ENCODE measurements around the gene TMEM39A.
A peak's percentile ranks its signal among the peaks of the same experiment; 100 is the strongest.

Gene TMEM39A

GRCh38 chr3:119444590-119444989, 18.8 kb downstream of the TMEM39A start:
- no peak for DNase-seq

- no peak for DNase-seq
Measured at GRCh38 chr3:119443179-119443578, 20.2 kb downstream of the TMEM39A start.

GRCh38 chr3:119437691-119438258, 25.6 kb downstream of the TMEM39A start:
- no peak for DNase-seq

DNA sequence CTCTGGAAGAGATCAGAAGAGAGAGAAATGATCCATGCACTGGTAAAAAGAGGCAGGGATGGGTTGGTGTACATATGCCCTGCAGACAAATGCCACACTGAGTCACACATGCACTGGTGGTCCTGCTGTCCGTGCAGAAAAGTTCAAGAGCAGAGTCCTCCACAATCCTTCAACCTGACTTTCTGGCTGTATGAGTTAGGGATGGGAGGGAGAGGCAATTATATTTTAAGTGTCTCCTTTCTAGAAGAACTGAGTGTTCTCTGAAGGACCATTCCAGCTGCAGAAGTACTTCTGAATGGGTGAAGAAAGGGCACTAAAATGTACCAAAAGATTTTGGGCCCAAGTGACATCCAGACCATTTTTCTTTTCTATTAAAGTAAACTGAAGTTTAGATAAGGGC, 26.4 kb downstream of the TMEM39A start:
- DNase-seq = no peak

GRCh38 chr3:119434703-119435102, 28.7 kb downstream of the TMEM39A start:
- DNase-seq = no peak

DNA sequence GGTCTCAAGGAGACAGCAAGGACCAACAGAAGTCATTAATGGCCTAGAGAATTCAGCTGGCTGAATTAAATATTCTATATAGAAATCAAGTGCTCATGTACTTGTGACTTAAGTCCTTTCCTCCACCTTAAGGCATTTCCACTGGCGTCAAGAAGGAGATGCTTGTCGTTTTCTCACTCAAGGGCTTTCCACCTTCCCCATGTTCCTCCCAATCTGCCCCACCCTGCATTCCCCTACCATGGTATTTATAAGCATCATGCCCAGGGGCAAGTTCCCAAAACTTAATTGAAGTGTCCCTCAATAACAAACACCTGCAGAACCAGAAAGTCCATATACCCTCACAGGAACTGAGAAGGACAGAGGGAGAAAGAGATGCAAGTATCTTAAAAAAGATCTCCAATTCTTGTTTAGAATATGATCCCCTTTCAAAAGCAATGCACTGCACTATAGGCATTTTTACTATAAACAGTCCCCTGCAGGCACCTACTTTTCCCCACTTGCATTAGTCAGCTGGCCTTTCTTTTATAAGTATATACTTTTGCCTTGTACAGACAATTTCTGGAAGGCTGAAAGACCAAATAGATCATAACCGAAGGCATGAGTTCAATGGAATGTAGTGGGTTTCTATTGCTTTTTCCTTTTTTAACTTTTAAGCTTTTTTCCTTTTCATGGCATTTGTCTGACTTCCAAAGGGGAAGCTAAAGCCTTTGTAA, 29.6 kb downstream of the TMEM39A start:
- no peak for DNase-seq

DNA sequence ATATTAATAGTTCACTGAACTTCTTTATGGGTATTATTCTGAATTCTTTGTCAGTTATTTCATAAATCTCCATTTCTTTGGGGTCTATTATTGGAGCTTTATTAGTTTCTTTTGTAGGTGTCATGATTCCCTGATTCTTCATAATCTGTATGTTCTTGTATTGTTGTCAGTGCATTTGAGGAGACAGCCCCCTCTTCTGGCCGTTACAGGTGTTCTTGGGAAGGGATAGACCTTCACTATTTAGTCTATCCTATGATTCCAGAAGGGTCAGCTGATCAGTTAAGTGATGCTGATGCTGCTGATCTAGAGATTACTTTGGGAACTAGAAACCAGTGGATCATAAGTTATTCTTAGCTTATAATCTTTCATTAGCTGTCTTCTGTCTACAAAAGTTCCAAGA, 34.9 kb downstream of the TMEM39A start:
- no peak for DNase-seq

DNA sequence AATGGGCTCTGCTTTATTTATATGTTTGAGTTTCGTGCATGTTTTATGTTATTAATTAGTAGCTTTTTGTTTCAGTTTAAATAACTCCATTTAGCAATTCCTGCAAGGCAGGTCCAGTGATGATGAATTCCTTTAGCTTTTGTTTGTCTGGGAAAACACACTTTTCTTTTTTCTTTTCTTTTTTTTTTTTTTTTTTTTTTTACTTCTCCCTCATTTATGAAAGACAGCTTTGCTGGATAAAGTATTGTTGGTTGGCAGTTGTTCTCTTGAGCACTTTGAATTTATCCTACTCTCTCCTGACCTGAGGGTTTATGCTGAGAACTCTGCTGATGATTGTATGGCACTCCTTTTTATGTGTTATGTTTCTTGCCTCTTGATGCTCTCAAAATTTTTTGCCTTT, 35.7 kb downstream of the TMEM39A start:
- DNase-seq = no peak

- peak in 1 of 2 experiments; percentile 7 for DNase-seq
Measured at GRCh38 chr3:119420196-119420595, 43.2 kb downstream of the TMEM39A start.

- no peak for DNase-seq
Measured at GRCh38 chr3:119418641-119419040, 44.8 kb downstream of the TMEM39A start.

DNA sequence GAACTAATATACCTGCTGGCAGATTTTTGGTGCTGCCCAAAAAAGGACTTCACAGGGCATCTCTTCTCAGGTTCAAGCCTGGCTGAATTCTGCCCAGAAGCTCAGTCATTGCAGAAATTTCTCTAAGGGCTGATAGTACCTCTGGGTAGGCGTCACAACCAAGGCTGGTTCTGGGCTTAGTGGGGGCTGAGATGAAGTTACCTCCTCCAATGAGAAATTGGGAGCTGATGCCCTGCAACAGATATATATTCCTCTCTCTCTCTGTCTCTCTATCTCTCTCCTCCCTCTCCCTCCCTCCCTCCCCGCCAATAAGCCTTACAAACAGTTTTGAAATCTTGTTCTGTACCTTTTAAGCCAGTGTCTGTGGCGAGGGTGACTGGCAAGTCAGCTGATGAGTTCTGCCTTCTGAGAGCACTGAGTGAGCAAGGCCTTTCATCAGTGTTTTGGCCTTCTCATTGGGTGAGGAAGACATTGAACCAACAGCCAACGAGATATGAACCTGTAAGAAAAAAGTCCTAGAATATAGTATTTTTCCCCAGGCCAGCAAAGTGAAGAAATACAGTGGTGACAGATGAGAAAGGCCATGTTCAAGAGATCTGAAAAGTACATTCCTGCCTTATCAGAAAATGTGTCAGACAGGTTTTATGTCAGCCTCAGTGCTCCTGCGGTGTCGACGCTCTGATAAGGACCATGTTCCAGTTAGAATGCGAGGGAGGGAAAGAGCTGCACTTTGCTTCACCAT, 45.5 kb downstream of the TMEM39A start:
- DNase-seq = no peak

- no peak for DNase-seq
Measured at GRCh38 chr3:119416873-119417272, 46.5 kb downstream of the TMEM39A start.

DNA sequence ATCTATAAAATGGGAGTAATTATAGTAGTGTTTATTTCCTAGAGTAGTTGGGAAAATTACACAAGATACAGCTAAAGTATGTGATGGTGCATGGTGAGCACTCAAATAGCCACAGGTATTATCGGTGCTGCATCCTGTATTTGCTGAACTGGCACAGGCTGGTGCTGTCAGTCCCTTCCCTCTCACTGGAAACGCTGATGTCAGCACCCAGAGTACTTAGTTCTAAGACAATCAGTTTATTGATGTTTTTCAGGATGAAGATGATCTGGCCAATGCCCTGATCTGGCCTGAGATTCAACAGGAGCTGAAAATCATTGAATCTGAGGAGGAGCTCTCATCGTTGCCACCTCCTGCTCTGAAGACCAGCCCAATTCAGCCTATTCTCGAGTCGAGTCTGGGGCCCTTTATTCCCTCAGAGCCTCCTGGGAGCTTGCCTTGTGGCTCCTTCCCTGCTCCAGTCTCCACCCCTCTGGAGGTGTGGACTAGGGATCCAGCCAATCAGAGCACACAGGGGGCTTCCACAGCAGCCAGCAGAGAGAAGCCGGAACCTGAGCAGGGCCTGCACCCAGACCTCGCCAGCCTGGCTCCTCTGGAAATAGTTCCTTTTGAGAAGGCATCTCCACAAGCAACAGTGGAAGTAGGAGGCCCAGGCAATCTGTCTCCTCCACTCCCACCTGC, 49.7 kb downstream of the TMEM39A start:
- no peak for DNase-seq

DNA sequence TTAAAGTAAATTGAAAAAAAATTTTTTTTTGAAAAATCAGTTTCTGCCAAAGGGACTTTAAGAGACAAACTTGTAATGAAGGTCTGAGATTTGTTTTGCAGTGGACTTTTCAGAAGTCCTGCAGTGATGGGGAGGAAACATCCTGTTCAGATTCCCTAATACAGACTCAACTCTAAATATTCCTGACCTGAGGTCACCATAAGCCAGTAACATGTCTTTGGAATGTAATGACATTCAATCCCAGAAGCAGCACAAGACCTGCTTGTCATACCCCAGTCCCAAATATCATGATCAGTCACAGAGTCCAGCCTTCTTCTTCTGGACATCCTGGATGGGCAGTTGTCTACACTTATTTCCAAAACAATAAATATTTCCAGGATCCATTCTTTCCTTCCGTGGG, 53.6 kb downstream of the TMEM39A start:
- no peak for DNase-seq

DNA sequence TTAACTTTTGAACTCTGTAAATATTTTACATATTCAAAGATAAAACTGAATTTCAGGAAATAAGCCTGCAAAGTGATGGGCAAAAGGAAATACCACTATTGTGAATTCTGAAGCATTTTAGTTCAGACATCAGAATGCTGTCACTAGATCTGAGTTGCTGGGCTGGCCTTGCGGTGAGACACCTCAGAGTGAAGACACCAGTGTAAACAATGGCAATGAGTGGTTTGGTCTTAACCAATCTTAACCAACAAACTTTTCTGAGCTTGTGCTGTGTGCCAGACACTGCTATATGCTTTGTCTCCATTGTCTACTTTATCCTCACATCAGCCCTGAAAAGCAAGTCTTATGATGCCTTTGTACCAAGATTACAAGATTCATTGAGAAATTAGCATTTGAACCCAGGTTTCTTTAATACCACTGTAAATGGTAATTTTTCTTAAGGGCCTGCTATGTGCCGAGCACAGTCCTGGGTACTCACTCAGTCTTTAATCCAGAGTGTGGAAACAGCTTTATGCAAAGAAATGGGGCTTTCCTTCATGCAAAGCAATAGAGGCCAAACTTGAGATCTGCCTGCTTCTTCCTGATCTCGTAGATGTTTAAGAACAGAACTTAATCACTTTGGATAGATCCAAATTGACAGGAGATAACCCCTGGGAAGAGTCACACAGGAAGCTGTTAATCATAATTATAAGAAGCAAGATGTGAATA, 55.0 kb downstream of the TMEM39A start:
- DNase-seq = no peak

- no peak for DNase-seq
Measured at GRCh38 chr3:119405315-119405714, 58.1 kb downstream of the TMEM39A start.

- no peak for DNase-seq
Measured at GRCh38 chr3:119403201-119403600, 60.2 kb downstream of the TMEM39A start.

DNA sequence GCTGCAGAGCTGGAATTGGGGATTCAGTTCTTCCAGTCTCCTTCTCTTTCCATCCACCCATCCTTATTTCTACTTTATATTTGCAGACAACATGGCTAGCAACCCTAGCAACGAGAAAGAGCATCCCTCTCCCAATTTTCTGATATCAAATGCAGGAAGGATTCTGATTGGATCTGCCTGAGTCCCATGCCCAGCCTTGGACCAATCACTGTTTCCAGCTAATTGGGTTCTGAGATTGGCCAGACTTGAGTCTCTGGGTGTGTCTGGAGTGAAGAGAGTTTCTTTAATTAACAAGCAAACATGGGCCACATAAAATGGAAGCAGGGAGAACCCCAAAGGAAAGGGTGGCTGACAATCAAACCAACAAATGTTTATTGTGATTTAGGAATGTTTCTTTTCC, 60.6 kb downstream of the TMEM39A start:
- DNase-seq = no peak

GRCh38 chr3:119401503-119402440, 61.6 kb downstream of the TMEM39A start:
- no peak for DNase-seq

- no peak for DNase-seq
Measured at GRCh38 chr3:119401069-119401468, 62.3 kb downstream of the TMEM39A start.

DNA sequence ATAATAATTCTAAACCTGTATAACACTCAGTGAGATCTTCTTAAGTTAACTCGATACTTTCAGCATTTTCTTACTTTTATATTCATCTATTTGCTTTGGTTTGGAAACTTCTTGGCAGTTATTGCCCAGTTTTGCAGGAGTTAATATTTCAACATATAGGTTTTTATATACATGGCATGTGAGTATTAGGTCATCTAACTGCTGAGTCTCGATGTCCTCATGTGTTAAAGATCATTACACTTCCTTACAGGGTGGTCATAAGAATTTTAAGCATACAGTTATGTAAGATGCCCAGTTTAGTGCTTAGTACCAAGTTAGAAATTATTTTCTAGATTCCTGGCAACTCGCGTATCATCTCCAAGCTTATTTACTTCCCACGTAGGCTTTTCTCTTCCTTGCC, 62.9 kb downstream of the TMEM39A start:
- DNase-seq = no peak

DNA sequence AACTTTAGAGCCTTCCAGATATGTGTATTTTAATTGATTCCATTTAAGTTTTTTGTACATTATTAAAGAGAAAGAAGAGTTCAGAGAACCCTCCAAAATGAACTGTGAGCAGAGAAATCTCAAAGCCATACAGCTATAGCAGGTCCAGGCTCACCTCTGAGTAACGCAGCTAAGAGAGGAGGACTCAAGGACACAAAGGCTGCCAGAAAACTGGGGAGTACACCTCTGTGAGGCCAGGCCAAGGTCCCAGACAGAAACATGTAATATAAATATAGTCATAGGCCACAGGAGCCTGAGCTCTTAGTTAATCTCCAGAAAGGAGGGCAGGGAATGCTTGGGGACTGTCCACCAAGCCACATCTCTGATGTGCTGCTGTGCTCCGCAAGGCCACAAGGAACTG, 66.5 kb downstream of the TMEM39A start:
- DNase-seq = no peak

All from NCI-H2081 (cell line).